HL-60/S4 treated with phorbol 12-myristate 13-acetate at 8.2 ng/mL for 4 days and 3 days (cell line): ENCODE measurements around the gene SRPRA.
"Not testable (repeated sequence)": the region's sequence is repeated elsewhere in the genome, so short reads cannot be mapped to it uniquely, and the experiment has no call there.

ENCODE experiments used
- in situ Hi-C: fragments of 300-500 bp; cut with MboI; formaldehyde crosslinking; loops from 2 replicates; pipeline ENCODE4 v1.15.0; 2022; ENCODE audit warnings: low sequenced_read_pairs

SRPRA gene

GRCh38 chr11:126282736-126283591, 14.3 kb upstream of the SRPRA start, which contains the start of gene TIRAP:
Gene TIRAP (plus strand): TSS chr11:126283093. CDS start chr11:126290895, 7,802 bp downstream.
- in situ Hi-C loops = no loop called here

- in situ Hi-C loops = no loop called here
These were observed 13.7 kb upstream of the SRPRA start for GRCh38 chr11:126282361-126282735.

GRCh38 chr11:126281666-126282175, 13.0 kb upstream of the SRPRA start:
- in situ Hi-C loops = no loop called here

- in situ Hi-C loops = no loop called here
These were observed 12.6 kb upstream of the SRPRA start for GRCh38 chr11:126281245-126281644.

GRCh38 chr11:126280595-126280994, 11.9 kb upstream of the SRPRA start:
- in situ Hi-C loops = no loop called here

- in situ Hi-C loops = no loop called here
These were observed 10.5 kb upstream of the SRPRA start for GRCh38 chr11:126279191-126279590.

GRCh38 chr11:126277780-126278179, 9.1 kb upstream of the SRPRA start:
- in situ Hi-C loops = no loop called here

- in situ Hi-C loops = no loop called here
These were observed 8.6 kb upstream of the SRPRA start for GRCh38 chr11:126277322-126277721.

GRCh38 chr11:126268361-126268707, 361 bp downstream of the SRPRA start:
- in situ Hi-C loops = no loop called here

GRCh38 chr11:126267650-126268049, 1.0 kb downstream of the SRPRA start:
- in situ Hi-C loops = no loop called here

- in situ Hi-C loops = no loop called here
These were observed 2.9 kb downstream of the SRPRA start for GRCh38 chr11:126265811-126266210.

GRCh38 chr11:126263489-126263888, 5.2 kb downstream of the SRPRA start:
- in situ Hi-C loops = no loop called here

- in situ Hi-C loops = no loop called here
These were observed 6.5 kb downstream of the SRPRA start for GRCh38 chr11:126262216-126262615.

- in situ Hi-C loops = no loop called here
These were observed 10.9 kb downstream of the SRPRA start for GRCh38 chr11:126257764-126258163.

- in situ Hi-C loops = no loop called here
These were observed 11.6 kb downstream of the SRPRA start for GRCh38 chr11:126257144-126257543.

- in situ Hi-C loops = no loop called here
These were observed 12.5 kb downstream of the SRPRA start for GRCh38 chr11:126256216-126256615.

- in situ Hi-C loops = not testable (repeated sequence)
These were observed 13.2 kb downstream of the SRPRA start for GRCh38 chr11:126255507-126255906.

- in situ Hi-C loops = no loop called here
These were observed 13.9 kb downstream of the SRPRA start for GRCh38 chr11:126254819-126255218.

- in situ Hi-C loops = no loop called here
These were observed 15.4 kb downstream of the SRPRA start for GRCh38 chr11:126253265-126253664.

- in situ Hi-C loops = no loop called here
These were observed 22.1 kb downstream of the SRPRA start for GRCh38 chr11:126246636-126247035.

- in situ Hi-C loops = no loop called here
These were observed 35.3 kb downstream of the SRPRA start for GRCh38 chr11:126233391-126233790.

GRCh38 chr11:126232683-126233082, 36.0 kb downstream of the SRPRA start:
- in situ Hi-C loops = no loop called here
